H7 (cell line): Measurements from ENCODE around the gene TSSK2. TPM values are rescaled to one million over a fixed set of nuclear protein-coding genes. Genes with fewer than 3 reads are reported as not detected.

Experiments used
- DNase-seq: peaks from one replicate; pipeline ENCODE4 v3.0.0; 2012
- H3K27me3 ChIP-seq: 2 replicates; pipeline ENCODE4 v1.6.0; 2011; ENCODE audit warnings: mild to moderate bottlenecking, low read length; ENCODE audit not compliant: control insufficient read depth, insufficient read depth
- H3K36me3 ChIP-seq: replicated peaks from 2 replicates; pipeline ENCODE4 v1.5.1; 2011; ENCODE audit warnings: low read length; ENCODE audit not compliant: control insufficient read depth, insufficient read depth
- H3K4me3 ChIP-seq: 2 replicates; pipeline ENCODE4 v1.5.1; 2011; ENCODE audit warnings: low read depth, mild to moderate bottlenecking, control low read depth, low read length, moderate library complexity; ENCODE audit not compliant: insufficient read depth
- total RNA-seq: library from RNA; depleted of rRNA; stranded (reverse); fragments of >200 nt; shearing (Covaris generic); gene quantifications from 2 replicates; pipeline ENCODE4 v1.2.3, GENCODE V29; 2014

The TSSK2 gene
- total RNA-seq, 1 experiment from 2014 or later = not detected

GRCh38 chr22:19111584-19111983, 19.5 kb upstream of the TSSK2 start:
- Histone ChIP-seq H3K27me3 (no peaks in the 10 kb centered on the region), H3K36me3 (no peaks in the 10 kb centered on the region), H3K4me3 (no peak overlapping the region)
- peak; percentile 30 for DNase-seq

GRCh38 chr22:19113429-19113828, 17.7 kb upstream of the TSSK2 start:
- DNase-seq = peak; percentile 10
- Histone ChIP-seq H3K36me3 (no peaks in the 10 kb centered on the region), H3K4me3 (no peak overlapping the region), H3K27me3 (no peaks in the 10 kb centered on the region)

- peak; percentile 26 for DNase-seq
- Histone ChIP-seq H3K36me3 (no peaks in the 10 kb centered on the region), H3K27me3 (no peaks in the 10 kb centered on the region), H3K4me3 (no peak overlapping the region)
These were observed 16.0 kb upstream of the TSSK2 start for GRCh38 chr22:19114984-19115552.

GRCh38 chr22:19115628-19116027, 15.5 kb upstream of the TSSK2 start:
- Histone ChIP-seq H3K27me3 (no peaks in the 10 kb centered on the region), H3K4me3 (no peak overlapping the region), H3K36me3 (no peaks in the 10 kb centered on the region)
- DNase-seq = peak; percentile 53

- Histone ChIP-seq H3K4me3 (no peak overlapping the region), H3K27me3 (no peaks in the 10 kb centered on the region), H3K36me3 (no peaks in the 10 kb centered on the region)
- DNase-seq = peak; percentile 19
These were observed 14.0 kb upstream of the TSSK2 start for GRCh38 chr22:19117111-19117512.

GRCh38 chr22:19118329-19118880, 12.7 kb upstream of the TSSK2 start:
- no peak for DNase-seq
- Histone ChIP-seq H3K4me3 (no peak overlapping the region), H3K36me3 (no peaks in the 10 kb centered on the region), H3K27me3 (no peaks in the 10 kb centered on the region)

GRCh38 chr22:19119949-19120348, 11.2 kb upstream of the TSSK2 start:
- DNase-seq = peak; percentile 31
- H3K36me3 ChIP-seq = no peaks in the 10 kb centered on the region
- no peaks in the 10 kb centered on the region for H3K27me3 ChIP-seq
- H3K4me3 ChIP-seq = no peak overlapping the region

- H3K36me3 ChIP-seq = no peaks in the 10 kb centered on the region
- no peaks in the 10 kb centered on the region for H3K27me3 ChIP-seq
- peak overlapping the region; percentile 97 for H3K4me3 ChIP-seq
- DNase-seq = peak; percentile 78
These were observed 10.1 kb upstream of the TSSK2 start for GRCh38 chr22:19120829-19121630.

GRCh38 chr22:19121631-19122142, 9.4 kb upstream of the TSSK2 start:
- Histone ChIP-seq H3K36me3 (no peaks in the 10 kb centered on the region), H3K27me3 (no peaks in the 10 kb centered on the region), H3K4me3 (peak overlapping the region; percentile 97)
- peak; percentile 91 for DNase-seq

GRCh38 chr22:19122143-19122751, 8.9 kb upstream of the TSSK2 start, which contains the start of gene DGCR2:
Gene DGCR2 (minus strand): TSS chr22:19122412. CDS start chr22:19122206, 206 bp downstream.
- H3K36me3 ChIP-seq = no peaks in the 10 kb centered on the region

GRCh38 chr22:19122752-19123492, 8.2 kb upstream of the TSSK2 start:
- H3K27me3 ChIP-seq = no peaks in the 10 kb centered on the region
- H3K4me3 ChIP-seq = peak overlapping the region; percentile 67
- H3K36me3 ChIP-seq = no peaks in the 10 kb centered on the region
- DNase-seq = no peak

More at GRCh38 chr22:19122143-19122751, 8.9 kb upstream of the TSSK2 start, which contains the start of gene DGCR2:
- peak; percentile 100 for DNase-seq
- Histone ChIP-seq H3K27me3 (no peaks in the 10 kb centered on the region), H3K4me3 (peak within 1 kb of the TSS; percentile 97)

GRCh38 chr22:19123936-19124335, 7.2 kb upstream of the TSSK2 start:
- Histone ChIP-seq H3K36me3 (no peaks in the 10 kb centered on the region), H3K27me3 (no peaks in the 10 kb centered on the region), H3K4me3 (no peak overlapping the region)
- DNase-seq = no peak

- H3K4me3 ChIP-seq = no peak overlapping the region
- H3K36me3 ChIP-seq = no peaks in the 10 kb centered on the region
These were observed 6.7 kb upstream of the TSSK2 start for GRCh38 chr22:19124377-19124776.

GRCh38 chr22:19125011-19125410, 6.1 kb upstream of the TSSK2 start:
- no peaks in the 10 kb centered on the region for H3K27me3 ChIP-seq
- no peak overlapping the region for H3K4me3 ChIP-seq
- DNase-seq = no peak
- H3K36me3 ChIP-seq = no peaks in the 10 kb centered on the region

More at GRCh38 chr22:19124377-19124776, 6.7 kb upstream of the TSSK2 start:
- no peaks in the 10 kb centered on the region for H3K27me3 ChIP-seq
- no peak for DNase-seq
